Measurements from ENCODE around the gene ZNF385B.

Gene ZNF385B

GRCh38 chr2:179594268-179595112, 266.9 kb downstream of the ZNF385B start:
- H3K27ac ChIP-seq (ENCODE audit: low read depth, low read length): no peak overlapping the region
- H3F3A ChIP-seq (ENCODE audit: insufficient read depth): no peaks in the 10 kb centered on the region
- no peaks in the 10 kb centered on the region for H3K36me3 ChIP-seq (ENCODE audit: low read length)
- H3K27me3 ChIP-seq (ENCODE audit: low read length): no peaks in the 10 kb centered on the region
- H3K9me3 ChIP-seq (ENCODE audit: insufficient read depth, low read length): no peaks in the 10 kb centered on the region
- no peak overlapping the region for H2AFZ ChIP-seq (ENCODE audit: low read depth, low read length, severe bottlenecking)
- TF ChIP-seq EZH2phosphoT487 (conservative IDR thresholded peaks at IDR 0.05; ENCODE audit: low read length) (no peak), CTCF (IDR thresholded peaks at IDR 0.05; ENCODE audit: insufficient read depth, low read length, poor library complexity, severe bottlenecking) (no peak)
- H3K9ac ChIP-seq (ENCODE audit: low read length): no peak overlapping the region
- H3K4me2 ChIP-seq (ENCODE audit: low read depth, low read length, poor library complexity, severe bottlenecking): no peak overlapping the region
- H3K4me3 ChIP-seq (ENCODE audit: insufficient read depth, low read length, poor library complexity, severe bottlenecking): no peak overlapping the region
- no peaks in the 10 kb centered on the region for H3K79me2 ChIP-seq (ENCODE audit: insufficient read depth, low read length)
- H3K9me2 ChIP-seq (replicated peaks; ENCODE audit: insufficient read depth, low read length): no peaks in the 10 kb centered on the region
- no peaks in the 10 kb centered on the region for H4K20me1 ChIP-seq (ENCODE audit: low read depth, low read length)

- H3K9ac ChIP-seq (ENCODE audit: low read length): no peak overlapping the region
- H3K4me2 ChIP-seq (ENCODE audit: low read depth, low read length, poor library complexity, severe bottlenecking): no peak overlapping the region
- H3K9me3 ChIP-seq (ENCODE audit: insufficient read depth, low read length): no peaks in the 10 kb centered on the region
- TF ChIP-seq CTCF (IDR thresholded peaks at IDR 0.05; ENCODE audit: insufficient read depth, low read length, poor library complexity, severe bottlenecking) (no peak), EZH2phosphoT487 (conservative IDR thresholded peaks at IDR 0.05; ENCODE audit: low read length) (no peak)
- H3F3A ChIP-seq (ENCODE audit: insufficient read depth): no peaks in the 10 kb centered on the region
- no peaks in the 10 kb centered on the region for H4K20me1 ChIP-seq (ENCODE audit: low read depth, low read length)
- no peak overlapping the region for H3K4me3 ChIP-seq (ENCODE audit: insufficient read depth, low read length, poor library complexity, severe bottlenecking)
- no peaks in the 10 kb centered on the region for H3K79me2 ChIP-seq (ENCODE audit: insufficient read depth, low read length)
- H3K36me3 ChIP-seq (ENCODE audit: low read length): no peaks in the 10 kb centered on the region
- H3K27ac ChIP-seq (ENCODE audit: low read depth, low read length): no peak overlapping the region
- H3K9me2 ChIP-seq (replicated peaks; ENCODE audit: insufficient read depth, low read length): no peaks in the 10 kb centered on the region
- H2AFZ ChIP-seq (ENCODE audit: low read depth, low read length, severe bottlenecking): no peak overlapping the region
- H3K27me3 ChIP-seq (ENCODE audit: low read length): no peaks in the 10 kb centered on the region
These were observed 268.1 kb downstream of the ZNF385B start for GRCh38 chr2:179593323-179593722.

- no peaks in the 10 kb centered on the region for H3K79me2 ChIP-seq (ENCODE audit: insufficient read depth, low read length)
- H4K20me1 ChIP-seq (ENCODE audit: low read depth, low read length): no peaks in the 10 kb centered on the region
- H3K27me3 ChIP-seq (ENCODE audit: low read length): no peaks in the 10 kb centered on the region
- H3K9me3 ChIP-seq (ENCODE audit: insufficient read depth, low read length): no peaks in the 10 kb centered on the region
- H3F3A ChIP-seq (ENCODE audit: insufficient read depth): no peaks in the 10 kb centered on the region
- no peak overlapping the region for H3K4me2 ChIP-seq (ENCODE audit: low read depth, low read length, poor library complexity, severe bottlenecking)
- no peak overlapping the region for H3K27ac ChIP-seq (ENCODE audit: low read depth, low read length)
- H2AFZ ChIP-seq (ENCODE audit: low read depth, low read length, severe bottlenecking): no peak overlapping the region
- no peak overlapping the region for H3K4me3 ChIP-seq (ENCODE audit: insufficient read depth, low read length, poor library complexity, severe bottlenecking)
- H3K36me3 ChIP-seq (ENCODE audit: low read length): no peaks in the 10 kb centered on the region
- no peaks in the 10 kb centered on the region for H3K9me2 ChIP-seq (replicated peaks; ENCODE audit: insufficient read depth, low read length)
- TF ChIP-seq EZH2phosphoT487 (conservative IDR thresholded peaks at IDR 0.05; ENCODE audit: low read length): no peak
- no peak for TF ChIP-seq CTCF (IDR thresholded peaks at IDR 0.05; ENCODE audit: insufficient read depth, low read length, poor library complexity, severe bottlenecking)
- H3K9ac ChIP-seq (ENCODE audit: low read length): no peak overlapping the region
These were observed 269.1 kb downstream of the ZNF385B start for GRCh38 chr2:179592167-179592936.
